Activated CD4-positive, alpha-beta T cell treated with anti-CD3 and anti-CD28 coated beads, Interleukin-10, Interleukin-2, amounts not matched to agents 100 ng/mL and 50 ng/mL, durations not matched to agents 16 hours and 8 hours (primary cell): ENCODE data around the gene ABL1.

ENCODE experiments used
- DNase-seq: peaks from one replicate; pipeline ENCODE4 v3.0.0-alpha.2; 2020

Gene ABL1

DNA sequence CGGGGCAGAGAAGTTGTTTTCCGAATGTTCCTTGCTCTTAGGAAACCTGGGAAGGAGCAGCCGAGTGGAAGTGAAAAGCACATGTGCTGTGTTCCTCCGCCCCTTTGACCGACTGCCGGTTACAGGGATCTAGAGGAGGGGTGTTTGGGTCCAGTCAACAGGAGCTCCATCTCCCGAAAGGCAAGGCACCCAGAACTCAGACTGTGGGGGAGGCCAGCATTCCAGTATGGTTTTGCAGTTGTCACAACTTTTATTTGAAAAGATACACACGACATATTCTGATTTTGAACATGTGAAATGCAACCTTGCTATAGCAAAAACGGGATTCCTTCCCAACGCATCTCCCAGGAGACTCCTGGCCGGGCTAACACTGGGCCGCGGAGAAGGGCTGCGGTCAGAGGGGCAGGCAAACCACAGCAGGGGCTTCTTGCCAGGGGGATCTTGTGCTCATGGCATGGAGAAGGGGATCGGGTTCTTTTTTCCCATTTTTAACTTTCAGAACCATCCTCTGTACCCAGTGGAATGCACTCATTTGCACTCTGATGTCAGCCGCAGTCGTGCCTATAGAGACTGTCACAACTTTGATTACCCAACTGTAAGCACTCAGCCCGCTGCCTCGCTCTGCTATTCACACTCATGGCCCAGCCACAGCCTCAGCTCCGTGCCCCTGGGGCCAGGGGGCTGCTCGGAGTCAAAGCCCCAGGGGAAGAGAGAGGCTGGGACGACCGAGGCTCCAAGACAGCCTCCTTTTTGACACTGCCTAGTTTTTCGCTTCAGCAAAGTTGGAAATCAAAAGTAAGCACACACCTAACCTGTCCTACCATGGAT is 57.6 kb downstream of the ABL1 start:
- DNase-seq, result no peak

DNA sequence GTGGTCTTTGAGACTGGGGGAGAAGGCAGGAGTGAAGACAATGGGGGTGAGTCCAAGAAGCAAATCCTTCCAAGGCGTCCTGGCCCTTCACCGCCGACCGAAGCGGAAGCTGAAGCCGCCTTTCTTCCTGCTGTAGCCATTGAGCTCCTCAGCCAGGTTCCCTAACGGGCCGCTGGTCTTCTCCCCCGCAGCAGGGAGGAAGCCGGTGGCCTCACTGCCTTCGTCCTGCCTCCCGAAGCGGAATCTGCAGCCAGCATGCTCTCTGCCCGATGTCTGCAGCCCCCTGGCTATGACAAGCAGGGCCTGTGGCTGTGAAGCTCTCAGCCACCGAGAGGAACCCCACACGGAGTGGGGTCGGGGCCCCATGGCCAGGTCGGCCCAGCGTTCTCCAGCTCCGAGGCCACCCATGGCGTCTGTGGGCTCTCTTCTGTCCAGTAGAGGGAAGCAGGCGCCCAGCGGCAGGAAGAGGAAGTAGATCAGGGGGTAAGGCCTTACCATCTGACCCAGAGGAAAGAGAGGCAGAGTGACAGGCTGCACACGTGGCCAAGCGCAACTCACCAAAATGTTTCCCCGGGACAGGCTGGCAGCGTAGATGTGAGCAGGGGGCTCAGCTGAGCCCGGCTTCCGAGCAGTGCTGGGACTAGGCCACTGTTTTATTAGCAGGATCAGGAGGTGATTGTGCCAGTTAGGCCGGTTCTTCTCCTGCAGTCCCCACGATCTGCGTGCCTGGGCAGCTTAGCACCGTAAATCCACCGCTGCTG is 58.5 kb downstream of the ABL1 start:
- no peak for DNase-seq

DNA sequence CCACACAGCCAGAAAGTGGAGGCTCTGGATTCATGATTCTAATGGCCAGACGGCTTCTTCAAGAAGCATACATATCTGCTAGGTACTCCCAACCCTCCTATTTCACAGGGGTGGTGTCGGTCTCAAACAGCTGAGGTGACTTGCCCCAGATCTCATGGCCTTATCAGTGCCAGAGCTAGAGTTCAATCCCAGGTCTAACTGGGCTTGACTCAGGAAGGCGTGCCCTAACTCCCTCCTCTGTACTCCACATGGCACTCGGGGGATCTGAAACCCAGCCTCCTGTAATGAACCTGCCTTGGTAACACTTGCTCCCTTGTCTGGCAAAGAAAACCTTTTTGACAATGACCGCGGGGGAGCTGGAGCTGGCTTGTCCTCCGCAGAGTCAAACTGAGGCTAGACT is 59.5 kb downstream of the ABL1 start:
- no peak for DNase-seq

- DNase-seq, result no peak
Measured at GRCh38 chr9:130895038-130895437, 60.0 kb downstream of the ABL1 start.

DNA sequence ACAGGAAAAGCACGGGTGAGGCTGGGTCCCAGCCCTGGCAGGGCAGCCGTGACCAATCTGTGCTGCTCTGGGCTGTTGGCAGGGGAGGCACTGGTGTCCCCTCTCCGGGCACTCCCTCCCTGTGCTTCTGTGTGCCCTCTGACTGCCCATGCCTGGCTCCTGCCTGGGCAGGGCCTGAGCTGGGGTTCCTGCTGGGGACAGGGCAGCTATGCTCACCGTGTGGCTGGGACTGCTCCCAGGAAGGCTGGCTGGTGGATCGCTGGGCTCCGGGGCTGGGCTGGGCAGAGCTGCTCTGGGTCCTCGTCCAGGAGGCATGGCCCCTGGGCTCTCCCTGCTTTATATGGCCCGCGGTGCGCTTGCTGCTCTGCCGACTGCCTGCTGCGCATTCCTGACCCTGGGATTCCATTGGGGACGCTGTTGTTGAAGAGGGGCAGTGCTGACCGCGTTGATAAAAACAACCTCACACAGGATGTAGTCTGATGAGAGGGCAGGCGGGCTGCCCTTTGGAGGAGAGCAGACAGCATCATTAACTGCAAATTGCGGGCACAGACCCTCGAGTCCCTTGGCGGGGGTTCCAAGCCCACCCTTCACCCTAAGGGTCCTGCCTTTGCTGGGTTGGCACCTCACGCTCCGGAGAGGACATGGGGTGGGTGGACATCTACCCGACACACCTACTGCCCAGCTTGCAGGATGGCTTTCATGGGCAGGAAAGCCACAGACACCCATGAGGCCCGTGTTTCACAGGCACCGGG is 60.6 kb downstream of the ABL1 start:
- DNase-seq, result no peak

DNA sequence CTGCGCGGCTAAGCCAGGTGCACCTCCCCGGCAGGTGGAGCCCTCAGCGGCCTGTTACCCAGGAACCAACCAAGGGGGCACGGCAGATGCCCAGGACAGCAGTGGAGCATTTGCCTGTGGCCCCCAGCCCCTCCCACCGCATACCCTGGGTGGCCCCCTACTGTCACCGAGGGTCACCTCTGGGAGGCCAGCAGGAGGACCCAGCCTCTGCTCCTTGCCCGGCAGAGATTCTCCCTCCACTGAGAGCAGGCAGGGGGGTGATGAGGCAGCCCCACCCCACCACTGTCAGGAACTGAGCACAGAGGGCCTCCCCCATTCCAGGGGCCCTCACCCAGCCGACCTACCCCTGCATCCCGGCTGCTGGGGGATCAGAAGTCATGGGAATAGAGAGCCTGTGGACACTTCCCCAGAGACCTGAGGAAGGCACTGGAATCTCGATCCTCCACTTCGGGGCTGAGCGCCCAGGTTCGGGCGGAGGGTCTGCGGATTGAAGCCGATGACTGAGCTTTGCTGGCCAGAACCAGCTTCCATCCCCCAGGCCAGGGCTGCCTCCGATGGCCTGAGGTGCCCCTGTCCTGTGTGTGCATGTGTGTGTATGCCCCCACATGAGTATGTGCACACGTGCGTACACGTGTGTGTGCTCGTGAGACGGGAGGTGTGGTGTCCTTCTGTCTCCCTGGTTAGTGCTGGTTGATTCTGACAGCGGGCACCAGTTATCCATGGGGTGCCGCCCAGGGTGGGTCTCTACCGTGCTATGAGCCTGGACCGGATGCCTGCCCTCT is 61.4 kb downstream of the ABL1 start, which contains the start of gene QRFP:
TSS of gene QRFP (minus strand) at position 580 of the 782 bp plus-strand sequence. CDS start 2,974 bp downstream, outside the sequence.
- no peak for DNase-seq

- DNase-seq, result no peak
Measured at GRCh38 chr9:130897105-130897751, 62.2 kb downstream of the ABL1 start.

- DNase-seq, result no peak
Measured at GRCh38 chr9:130897848-130898551, 62.9 kb downstream of the ABL1 start.

- no peak for DNase-seq
Measured at GRCh38 chr9:130898552-130898852, 63.4 kb downstream of the ABL1 start.

DNA sequence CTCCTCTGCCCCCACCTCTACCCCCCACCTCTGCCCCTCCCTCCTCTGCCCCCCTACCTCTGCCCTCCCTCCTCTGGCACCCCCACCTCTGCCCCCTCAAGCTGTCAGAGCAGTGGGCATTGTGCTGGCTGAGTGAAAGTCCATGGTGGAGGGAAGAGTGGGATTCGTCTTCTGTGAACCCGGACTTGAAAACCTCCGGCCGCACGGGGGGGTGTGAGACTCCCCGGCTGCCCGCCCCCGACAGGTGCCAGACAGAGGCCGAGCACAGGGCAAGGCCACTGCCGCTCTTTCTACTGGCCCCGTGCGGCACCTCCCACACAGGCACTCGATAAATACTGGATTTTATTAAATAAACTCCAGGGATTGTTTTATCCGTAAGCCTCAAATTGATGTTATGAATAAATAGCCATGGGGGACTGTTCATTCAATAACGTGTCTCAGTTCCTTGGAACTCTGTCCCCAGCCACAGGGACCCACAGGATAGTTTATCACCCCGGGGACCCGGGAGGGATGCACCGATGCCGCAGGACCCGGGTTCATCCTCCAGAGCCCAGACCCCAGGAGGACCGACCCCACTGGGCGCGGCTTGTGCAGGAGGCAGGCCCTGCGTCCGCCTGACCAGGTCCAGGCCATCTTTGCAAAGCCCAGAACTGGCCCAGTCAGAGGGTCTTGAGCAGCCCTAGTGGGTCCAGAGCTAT is 64.1 kb downstream of the ABL1 start:
- no peak for DNase-seq

DNA sequence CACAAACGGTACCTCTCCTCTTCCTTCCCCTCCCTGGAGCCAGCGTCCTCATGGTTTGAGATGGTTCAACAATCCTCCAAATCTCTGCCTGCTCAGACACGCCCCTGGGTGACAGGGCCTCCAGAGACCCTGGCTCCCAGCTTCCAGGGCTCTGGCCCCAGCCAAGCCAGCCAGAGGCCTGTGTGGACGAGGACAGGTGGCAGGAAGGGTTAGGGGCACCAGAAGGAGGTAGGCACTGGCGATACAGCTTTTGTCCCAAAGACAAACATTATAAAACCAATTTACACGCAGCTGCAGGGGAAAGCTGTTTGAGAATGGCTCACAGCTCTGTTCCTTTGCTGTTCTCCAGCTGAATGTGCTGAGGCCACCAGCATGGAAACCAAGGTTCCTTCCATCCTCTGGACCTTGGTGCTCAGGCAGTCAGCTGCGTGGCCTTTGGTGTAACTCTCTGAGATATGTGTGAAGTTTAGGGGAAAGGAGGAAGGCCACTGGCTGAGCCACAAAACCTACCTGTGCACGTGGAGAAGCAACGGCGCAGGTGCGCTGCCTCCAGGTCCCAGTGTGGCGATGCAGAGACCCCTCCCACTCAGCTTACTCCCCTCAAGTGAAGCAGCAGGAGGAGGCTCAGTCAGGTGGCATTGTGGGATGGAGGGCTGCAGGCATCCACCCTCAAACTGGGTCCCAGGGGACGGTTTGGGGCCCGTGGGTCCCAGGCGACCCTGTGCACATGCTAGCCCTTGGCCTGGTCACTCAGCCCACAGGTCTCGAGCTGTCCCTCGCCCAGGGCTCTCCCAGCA is 65.8 kb downstream of the ABL1 start:
- DNase-seq, result no peak

- DNase-seq, result no peak
Measured at GRCh38 chr9:130901498-130902203, 66.6 kb downstream of the ABL1 start.

DNA sequence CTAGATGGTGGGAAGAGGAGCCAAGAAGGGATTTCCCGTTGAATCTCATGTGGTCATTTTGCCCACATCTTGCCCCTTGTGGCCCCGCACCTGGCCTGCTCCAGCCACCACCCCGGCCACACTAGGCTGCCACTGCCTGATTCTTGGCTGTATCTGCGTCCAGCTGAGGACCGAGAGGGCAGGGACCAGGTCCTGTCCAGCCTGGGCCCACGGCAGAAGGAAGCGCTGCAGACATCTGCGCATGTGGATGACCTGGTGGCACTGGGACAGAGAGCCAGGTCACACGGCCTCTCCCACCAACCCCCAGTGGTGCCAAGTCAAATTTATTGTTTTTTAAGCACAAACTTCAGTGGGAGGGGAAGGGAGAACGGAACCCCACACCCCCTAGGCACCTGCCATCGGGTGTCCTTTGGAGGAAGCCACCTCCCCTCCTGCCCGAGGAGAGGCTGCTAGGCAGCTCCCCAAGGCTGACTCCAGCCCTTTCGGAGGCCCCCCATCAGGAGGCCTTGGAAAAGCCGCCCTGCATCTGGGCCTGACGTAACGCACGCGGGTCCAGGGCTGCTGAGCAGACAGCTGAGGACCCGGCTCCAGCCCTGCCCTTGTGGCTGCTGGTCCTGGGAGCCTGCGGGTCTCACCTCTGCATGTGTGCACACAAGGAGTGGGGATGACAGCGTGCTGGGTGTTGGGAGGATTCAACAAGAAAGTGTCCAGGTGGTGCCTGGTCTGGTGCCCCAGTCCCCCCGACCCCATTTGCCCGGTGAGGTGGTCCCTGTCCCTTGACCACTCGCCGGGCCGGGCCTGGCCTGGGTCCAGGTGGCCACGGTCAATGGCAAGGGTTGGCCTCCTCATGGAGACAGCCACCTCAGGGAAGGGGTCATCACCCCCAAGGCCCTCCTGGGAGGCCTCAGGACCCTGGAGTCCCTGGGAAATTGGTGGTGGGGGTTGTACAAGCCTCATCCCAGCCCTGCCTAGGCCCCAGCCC is 67.4 kb downstream of the ABL1 start:
- DNase-seq, result no peak

GRCh38 chr9:130903194-130904069 is 68.4 kb downstream of the ABL1 start:
- no peak for DNase-seq

DNA sequence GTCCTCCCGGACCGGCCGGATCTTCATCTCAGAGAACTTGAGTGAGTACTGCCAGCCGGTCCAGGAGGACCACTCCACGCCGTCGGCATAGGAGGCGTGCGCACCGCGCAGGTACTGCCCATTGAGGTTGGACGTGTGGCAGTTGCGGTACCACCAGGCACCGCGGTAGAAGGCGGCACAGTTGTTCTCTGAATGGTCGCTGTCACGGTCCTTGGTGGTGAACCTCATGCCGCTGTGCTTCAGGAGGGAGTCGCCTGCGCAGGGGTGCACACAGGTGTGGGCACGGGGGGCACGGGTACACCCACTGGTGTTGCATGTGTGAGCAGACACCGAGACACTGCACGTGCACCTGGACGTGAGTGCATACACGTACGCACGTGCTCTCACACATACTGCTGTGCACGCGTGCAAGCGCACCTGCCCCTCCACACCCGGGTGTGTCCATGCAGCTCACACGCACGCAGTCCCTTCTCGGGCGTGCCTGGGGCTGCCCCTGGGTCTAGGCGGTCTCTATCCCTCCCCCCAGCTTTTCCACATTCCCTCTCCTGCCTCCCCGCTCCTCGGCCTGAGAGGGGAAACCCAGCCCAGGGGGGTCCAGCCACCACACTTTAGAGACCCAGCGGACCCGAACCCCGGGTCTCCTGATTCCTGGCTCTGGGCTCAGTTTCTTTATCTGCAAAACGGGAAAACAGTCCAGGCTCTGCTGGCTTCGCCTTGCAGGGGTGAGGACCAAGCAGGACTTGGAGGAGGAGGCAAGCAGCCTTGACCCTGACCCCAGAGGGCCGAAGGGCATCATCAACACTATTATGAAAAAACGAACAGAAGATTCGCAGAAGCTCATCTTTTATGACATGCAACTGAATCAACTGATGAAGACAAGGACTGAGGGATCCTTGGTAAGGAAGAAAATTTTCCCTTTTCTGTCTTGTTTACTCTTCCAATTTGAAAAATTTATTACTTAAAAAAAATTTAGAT is 69.3 kb downstream of the ABL1 start:
- no peak for DNase-seq
